K562 (cell line): ENCODE data around the gene HMCN2. TPM values are rescaled to one million over a fixed set of nuclear protein-coding genes. Genes with fewer than 3 reads are reported as not detected.

Source experiments
- ARID1B ChIP-seq: fragments of 450-650 bp; IDR thresholded peaks from 2 replicates; pipeline ENCODE4 v1.6.1; 2016; ENCODE audit warnings: antibody characterized with exemption, mild to moderate bottlenecking, inconsistent platforms
- FOSL1 ChIP-seq: fragments of 200-800 bp; sonication (Bioruptor generic); conservative IDR thresholded peaks from 2 replicates; pipeline ENCODE4 v1.6.1; 2016; ENCODE audit warnings: missing genetic modification characterization, missing compliant biosample characterization
- HDAC8 ChIP-seq: fragments of 450-650 bp; IDR thresholded peaks from 2 replicates; pipeline ENCODE4 v1.6.1; 2016; ENCODE audit warnings: mild to moderate bottlenecking, missing genetic modification characterization, moderate library complexity, missing compliant biosample characterization
- ILK ChIP-seq: fragments of 450-650 bp; IDR thresholded peaks from 2 replicates; pipeline ENCODE4 v1.6.1; 2016; ENCODE audit warnings: missing genetic modification characterization, low read depth, mild to moderate bottlenecking, missing compliant biosample characterization, moderate library complexity, borderline replicate concordance
- MECOM ChIP-seq: fragments of 250-450 bp; sonication (Bioruptor Pico); IDR thresholded peaks from 2 replicates; pipeline ENCODE4 v1.8.0; 2022; ENCODE audit warnings: inconsistent platforms
- MEF2D ChIP-seq: conservative IDR thresholded peaks from 2 replicates; pipeline ENCODE4 v1.6.1; 2016; ENCODE audit warnings: low read depth, missing genetic modification characterization, missing compliant biosample characterization
- PCBP2 ChIP-seq: fragments of 200-400 bp; formaldehyde crosslinking; IDR thresholded peaks from 2 replicates; pipeline ENCODE4 v1.6.1; 2018; ENCODE audit warnings: low read length, low read depth, mild to moderate bottlenecking, moderate library complexity; ENCODE audit not compliant: poor library complexity, severe bottlenecking
- SETDB1 ChIP-seq: IDR thresholded peaks from one replicate; pipeline ENCODE4 v1.6.1; 2012; ENCODE audit warnings: low read length, control low read depth, inconsistent platforms
- ZNF277 ChIP-seq: fragments of 250-450 bp; sonication (Bioruptor Pico); IDR thresholded peaks from 2 replicates; pipeline ENCODE4 v1.8.0; 2022; ENCODE audit warnings: inconsistent platforms, mild to moderate bottlenecking, moderate library complexity, borderline replicate concordance
- ZNF449 ChIP-seq: fragments of 250-450 bp; sonication (Bioruptor Pico); IDR thresholded peaks from 2 replicates; pipeline ENCODE4 v1.8.0; 2022; ENCODE audit warnings: moderate library complexity, mild to moderate bottlenecking, inconsistent platforms
- ZNF507 ChIP-seq: conservative IDR thresholded peaks from 2 replicates; pipeline ENCODE4 v1.6.1; 2017; ENCODE audit warnings: missing genetic modification characterization, missing compliant biosample characterization
- polyA plus RNA-seq, 8 experiments: library from polyadenylated mRNA; depleted of rRNA in 4 of 8; stranded (reverse) in 5 of 8; unstranded in 3 of 8; fragments of >200 nt; fragmentation: Nextera tagmentation in 2 of 8; fragmentation: Illumina TruSeq in 1 of 8; extraction: Ambion mirVana in 2 of 8; extraction: Trizol in 1 of 8; gene quantifications; 2 replicates each; pipeline versions ENCODE4 v1.2.1 to v1.2.3, GENCODE V29; 2011 to 2014; ENCODE audit warnings: inconsistent platforms in 1 of 8, missing spikeins in 1 of 8
- total RNA-seq, 7 experiments: library from RNA; depleted of rRNA in 6 of 7; stranded (reverse); fragments of >200 nt in 6 of 7; fragmentation: Illumina TruSeq in 2 of 7; extraction: Trizol in 2 of 7; gene quantifications; 2 replicates each; pipeline versions ENCODE4 v1.2.1 to v1.2.3, GENCODE V29; 2011 to 2021; ENCODE audit warnings: low replicate concordance in 1 of 7
- TF ChIP-seq, protein P1 (sequence below), 3 experiments: fragments of 200-800 bp in 1 of 3; fragments of 250-450 bp in 1 of 3; fragments of 450-650 bp in 1 of 3; sonication (Bioruptor Pico) in 1 of 3; sonication (Bioruptor generic) in 1 of 3; formaldehyde crosslinking in 1 of 3; IDR thresholded peaks; 2 replicates each; pipeline versions ENCODE4 v1.6.1 to v1.8.0; 2016 to 2022; ENCODE audit warnings: mild to moderate bottlenecking in 2 of 3, missing genetic modification characterization in 2 of 3, missing compliant biosample characterization in 1 of 3, moderate library complexity in 1 of 3
- TF ChIP-seq, protein P2 (sequence below): fragments of 450-650 bp; IDR thresholded peaks from 2 replicates; pipeline ENCODE4 v1.6.1; 2016; ENCODE audit warnings: antibody characterized with exemption
- TF ChIP-seq, protein P3 (sequence below): fragments of 200-800 bp; sonication (Bioruptor generic); IDR thresholded peaks from 2 replicates; pipeline ENCODE4 v1.6.1; 2017; ENCODE audit warnings: missing genetic modification characterization, missing compliant biosample characterization
- TF ChIP-seq, protein P4 (sequence below), 2 experiments: fragments of 450-650 bp in 1 of 2; sonication (generic) in 1 of 2; formaldehyde crosslinking in 1 of 2; IDR thresholded peaks in 1 of 2; conservative IDR thresholded peaks in 1 of 2; 2 replicates each; pipeline versions ENCODE4 v1.6.1 to v1.8.1; 2016 to 2023; ENCODE audit warnings: mild to moderate bottlenecking in 2 of 2, moderate library complexity in 2 of 2, inconsistent platforms in 1 of 2, missing genetic modification reagents in 1 of 2

The HMCN2 gene
- total and polyA plus RNA-seq, 9 of the 15 experiments (the other 6 are each of a cell fraction or from before 2014, with no cell fraction given), result 0.01 TPM; not detected in 8

GRCh38 chr9:130240410-130241197 is 25.0 kb upstream of the HMCN2 start (continued):
- no peak for TF ChIP-seq ZNF507
- no peak for TF ChIP-seq ARID1B
- TF ChIP-seq ILK (tag), result no peak
- TF ChIP-seq MECOM (CRISPR knock-in tag), result 0 out of 2 replicates have a peak, but pooled peaks have one; percentile 22
- TF ChIP-seq, protein P1, sequence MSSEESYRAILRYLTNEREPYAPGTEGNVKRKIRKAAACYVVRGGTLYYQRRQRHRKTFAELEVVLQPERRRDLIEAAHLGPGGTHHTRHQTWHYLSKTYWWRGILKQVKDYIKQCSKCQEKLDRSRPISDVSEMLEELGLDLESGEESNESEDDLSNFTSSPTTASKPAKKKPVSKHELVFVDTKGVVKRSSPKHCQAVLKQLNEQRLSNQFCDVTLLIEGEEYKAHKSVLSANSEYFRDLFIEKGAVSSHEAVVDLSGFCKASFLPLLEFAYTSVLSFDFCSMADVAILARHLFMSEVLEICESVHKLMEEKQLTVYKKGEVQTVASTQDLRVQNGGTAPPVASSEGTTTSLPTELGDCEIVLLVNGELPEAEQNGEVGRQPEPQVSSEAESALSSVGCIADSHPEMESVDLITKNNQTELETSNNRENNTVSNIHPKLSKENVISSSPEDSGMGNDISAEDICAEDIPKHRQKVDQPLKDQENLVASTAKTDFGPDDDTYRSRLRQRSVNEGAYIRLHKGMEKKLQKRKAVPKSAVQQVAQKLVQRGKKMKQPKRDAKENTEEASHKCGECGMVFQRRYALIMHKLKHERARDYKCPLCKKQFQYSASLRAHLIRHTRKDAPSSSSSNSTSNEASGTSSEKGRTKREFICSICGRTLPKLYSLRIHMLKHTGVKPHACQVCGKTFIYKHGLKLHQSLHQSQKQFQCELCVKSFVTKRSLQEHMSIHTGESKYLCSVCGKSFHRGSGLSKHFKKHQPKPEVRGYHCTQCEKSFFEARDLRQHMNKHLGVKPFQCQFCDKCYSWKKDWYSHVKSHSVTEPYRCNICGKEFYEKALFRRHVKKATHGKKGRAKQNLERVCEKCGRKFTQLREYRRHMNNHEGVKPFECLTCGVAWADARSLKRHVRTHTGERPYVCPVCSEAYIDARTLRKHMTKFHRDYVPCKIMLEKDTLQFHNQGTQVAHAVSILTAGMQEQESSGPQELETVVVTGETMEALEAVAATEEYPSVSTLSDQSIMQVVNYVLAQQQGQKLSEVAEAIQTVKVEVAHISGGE (CRISPR knock-in tag; IDR thresholded peaks at IDR 0.05), result 0 out of 6 replicates have a peak, but pooled peaks of 1 of the 3 experiments have one; percentile 43
- TF ChIP-seq, protein P2, sequence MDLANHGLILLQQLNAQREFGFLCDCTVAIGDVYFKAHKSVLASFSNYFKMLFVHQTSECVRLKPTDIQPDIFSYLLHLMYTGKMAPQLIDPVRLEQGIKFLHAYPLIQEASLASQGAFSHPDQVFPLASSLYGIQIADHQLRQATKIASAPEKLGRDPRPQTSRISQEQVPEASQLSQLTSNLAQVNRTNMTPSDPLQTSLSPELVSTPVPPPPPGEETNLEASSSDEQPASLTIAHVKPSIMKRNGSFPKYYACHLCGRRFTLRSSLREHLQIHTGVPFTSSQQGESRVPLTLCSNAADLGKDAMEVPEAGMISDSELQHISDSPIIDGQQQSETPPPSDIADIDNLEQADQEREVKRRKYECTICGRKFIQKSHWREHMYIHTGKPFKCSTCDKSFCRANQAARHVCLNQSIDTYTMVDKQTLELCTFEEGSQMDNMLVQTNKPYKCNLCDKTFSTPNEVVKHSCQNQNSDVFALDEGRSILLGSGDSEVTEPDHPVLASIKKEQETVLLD, result no peak
- TF ChIP-seq, protein P3, sequence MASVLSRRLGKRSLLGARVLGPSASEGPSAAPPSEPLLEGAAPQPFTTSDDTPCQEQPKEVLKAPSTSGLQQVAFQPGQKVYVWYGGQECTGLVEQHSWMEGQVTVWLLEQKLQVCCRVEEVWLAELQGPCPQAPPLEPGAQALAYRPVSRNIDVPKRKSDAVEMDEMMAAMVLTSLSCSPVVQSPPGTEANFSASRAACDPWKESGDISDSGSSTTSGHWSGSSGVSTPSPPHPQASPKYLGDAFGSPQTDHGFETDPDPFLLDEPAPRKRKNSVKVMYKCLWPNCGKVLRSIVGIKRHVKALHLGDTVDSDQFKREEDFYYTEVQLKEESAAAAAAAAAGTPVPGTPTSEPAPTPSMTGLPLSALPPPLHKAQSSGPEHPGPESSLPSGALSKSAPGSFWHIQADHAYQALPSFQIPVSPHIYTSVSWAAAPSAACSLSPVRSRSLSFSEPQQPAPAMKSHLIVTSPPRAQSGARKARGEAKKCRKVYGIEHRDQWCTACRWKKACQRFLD, result no peak
- no peak for TF ChIP-seq HDAC8 (tag)
- no peak for TF ChIP-seq PCBP2
- no peak for TF ChIP-seq ZNF449 (CRISPR knock-in tag)
- TF ChIP-seq, protein P4, sequence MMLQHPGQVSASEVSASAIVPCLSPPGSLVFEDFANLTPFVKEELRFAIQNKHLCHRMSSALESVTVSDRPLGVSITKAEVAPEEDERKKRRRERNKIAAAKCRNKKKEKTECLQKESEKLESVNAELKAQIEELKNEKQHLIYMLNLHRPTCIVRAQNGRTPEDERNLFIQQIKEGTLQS (IDR thresholded peaks at IDR 0.05), result no peak
- TF ChIP-seq, protein P4 (CRISPR knock-in tag; conservative IDR thresholded peaks at IDR 0.05), result no peak
- TF ChIP-seq MEF2D, result no peak
- TF ChIP-seq FOSL1 (tag), result no peak
- TF ChIP-seq ZNF277 (CRISPR knock-in tag), result no peak
- TF ChIP-seq SETDB1, result no peak
